Activated B cell treated with CpG ODN at 0.5 μM for 24 hours (primary cell): ENCODE results near the gene USP14. TPM values are rescaled to one million over a fixed set of nuclear protein-coding genes. Genes with fewer than 3 reads are reported as not detected.

Experiments
- ATAC-seq: fragments of 200-7000 bp; cut with Tn5 transposase; one replicate; pipeline ENCODE4 v1.10.0; 2021; ENCODE audit warnings: low read depth, mild to moderate bottlenecking, moderate library complexity
- CTCF ChIA-PET: fragments of 350-600 bp; sonication (Branson Sonifier 250); formaldehyde crosslinking; loops from one replicate; lab custom pipeline; 2021; ENCODE audit warnings: antibody characterized with exemption; lab: Charles Lee
- POLR2A ChIA-PET: fragments of 350-600 bp; sonication (Branson Sonifier 250); formaldehyde crosslinking; loops from one replicate; lab custom pipeline; 2021; ENCODE audit warnings: antibody characterized with exemption; lab: Charles Lee
- DNase-seq: peaks from one replicate; pipeline ENCODE4 v3.0.0; 2022
- H3K27ac Mint-ChIP-seq: one replicate; pipeline ENCODE4 v1.8.0; 2020; ENCODE audit warnings: mixed read lengths
- H3K27me3 Mint-ChIP-seq: one replicate; pipeline ENCODE4 v1.8.0; 2021; ENCODE audit warnings: mixed read lengths
- H3K36me3 Mint-ChIP-seq: one replicate; pipeline ENCODE4 v1.8.0; 2021; ENCODE audit warnings: low read depth, mixed read lengths
- H3K4me1 Mint-ChIP-seq: one replicate; pipeline ENCODE4 v1.8.0; 2021; ENCODE audit warnings: mixed read lengths
- H3K4me3 Mint-ChIP-seq: one replicate; pipeline ENCODE4 v1.8.0; 2020; ENCODE audit warnings: mild to moderate bottlenecking, mixed read lengths
- H3K9me3 Mint-ChIP-seq: one replicate; pipeline ENCODE4 v1.8.0; 2020; ENCODE audit warnings: mixed read lengths
- intact Hi-C: fragments of 100-400 bp; cut with micrococcal nuclease; formaldehyde crosslinking; loops from one replicate; pipeline ENCODE4 v1.15.1; 2024
- total RNA-seq: library from RNA; stranded (reverse); gene quantifications from 2 replicates; pipeline ENCODE4 v1.2.3, GENCODE V29; 2022
- TF ChIP-seq, protein P1 (sequence below): fragments of 200-600 bp; IDR thresholded peaks from one replicate; pipeline ENCODE4 v1.8.0; 2022; ENCODE audit warnings: antibody characterized with exemption, mild to moderate bottlenecking

Gene USP14
- total RNA-seq, 1 donor from 2014 or later, result 53.1 TPM

DNA sequence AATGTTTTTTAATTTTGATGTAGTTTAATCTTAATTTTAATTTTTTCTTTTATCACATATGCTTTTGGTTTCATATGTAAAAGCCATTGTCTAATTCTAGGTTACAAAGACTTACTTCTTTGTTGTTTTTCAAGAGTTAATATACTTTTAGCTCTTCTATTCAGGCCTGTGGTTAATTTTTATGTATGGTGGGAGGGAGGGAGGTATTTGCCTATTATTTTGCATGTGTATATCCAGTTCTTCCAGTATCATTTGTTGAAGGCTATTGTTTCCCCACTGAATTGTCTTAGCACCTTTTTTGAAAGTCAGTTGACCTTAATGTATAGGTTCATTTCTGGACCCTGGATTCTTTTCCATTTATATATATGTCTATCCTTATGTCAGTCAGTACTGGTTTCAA is 23.4 kb downstream of the USP14 start:
- Mint-ChIP-seq H3K4me3 (no peak overlapping the region), H3K4me1 (no peaks in the 10 kb centered on the region), H3K27me3 (no peaks in the 10 kb centered on the region), H3K27ac (no peak overlapping the region), H3K9me3 (no peaks in the 10 kb centered on the region), H3K36me3 (peaks cover 56% of the 10 kb centered on the region)
- no peak for DNase-seq
- intact Hi-C loops, result no loop called here
- ChIA-PET CTCF (no interaction called here), POLR2A (no interaction called here)
- no peak for ATAC-seq
- TF ChIP-seq, protein P1, sequence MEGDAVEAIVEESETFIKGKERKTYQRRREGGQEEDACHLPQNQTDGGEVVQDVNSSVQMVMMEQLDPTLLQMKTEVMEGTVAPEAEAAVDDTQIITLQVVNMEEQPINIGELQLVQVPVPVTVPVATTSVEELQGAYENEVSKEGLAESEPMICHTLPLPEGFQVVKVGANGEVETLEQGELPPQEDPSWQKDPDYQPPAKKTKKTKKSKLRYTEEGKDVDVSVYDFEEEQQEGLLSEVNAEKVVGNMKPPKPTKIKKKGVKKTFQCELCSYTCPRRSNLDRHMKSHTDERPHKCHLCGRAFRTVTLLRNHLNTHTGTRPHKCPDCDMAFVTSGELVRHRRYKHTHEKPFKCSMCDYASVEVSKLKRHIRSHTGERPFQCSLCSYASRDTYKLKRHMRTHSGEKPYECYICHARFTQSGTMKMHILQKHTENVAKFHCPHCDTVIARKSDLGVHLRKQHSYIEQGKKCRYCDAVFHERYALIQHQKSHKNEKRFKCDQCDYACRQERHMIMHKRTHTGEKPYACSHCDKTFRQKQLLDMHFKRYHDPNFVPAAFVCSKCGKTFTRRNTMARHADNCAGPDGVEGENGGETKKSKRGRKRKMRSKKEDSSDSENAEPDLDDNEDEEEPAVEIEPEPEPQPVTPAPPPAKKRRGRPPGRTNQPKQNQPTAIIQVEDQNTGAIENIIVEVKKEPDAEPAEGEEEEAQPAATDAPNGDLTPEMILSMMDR, result no peak

DNA sequence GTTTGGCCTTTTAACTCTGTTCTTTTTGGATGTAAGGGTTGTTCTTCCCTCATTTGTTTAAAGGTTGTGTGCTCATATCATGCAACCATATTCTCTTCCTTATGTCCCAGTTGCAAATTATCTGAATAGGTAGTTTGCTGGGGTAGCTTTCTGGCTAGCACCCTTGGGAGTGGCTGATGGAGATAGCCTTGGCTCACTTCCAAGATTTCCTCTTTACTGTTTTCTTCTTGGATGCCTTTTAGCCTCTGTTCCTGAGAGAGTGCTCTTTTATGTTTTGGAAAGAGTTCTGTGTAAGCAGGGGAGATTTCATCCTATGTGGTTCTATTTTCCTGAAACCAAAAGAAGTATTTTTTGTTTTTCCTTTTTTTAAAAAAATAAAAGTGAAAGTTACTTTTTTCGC is 25.4 kb downstream of the USP14 start:
- Mint-ChIP-seq H3K36me3 (peaks cover 57% of the 10 kb centered on the region), H3K27me3 (no peaks in the 10 kb centered on the region), H3K9me3 (no peaks in the 10 kb centered on the region), H3K4me3 (no peak overlapping the region), H3K4me1 (peaks cover 2% of the 10 kb centered on the region), H3K27ac (no peak overlapping the region)
- ATAC-seq, result no peak
- DNase-seq, result no peak
- intact Hi-C loops, result no loop called here
- ChIA-PET POLR2A (no interaction called here), CTCF (no interaction called here)
- TF ChIP-seq, protein P1, result no peak

DNA sequence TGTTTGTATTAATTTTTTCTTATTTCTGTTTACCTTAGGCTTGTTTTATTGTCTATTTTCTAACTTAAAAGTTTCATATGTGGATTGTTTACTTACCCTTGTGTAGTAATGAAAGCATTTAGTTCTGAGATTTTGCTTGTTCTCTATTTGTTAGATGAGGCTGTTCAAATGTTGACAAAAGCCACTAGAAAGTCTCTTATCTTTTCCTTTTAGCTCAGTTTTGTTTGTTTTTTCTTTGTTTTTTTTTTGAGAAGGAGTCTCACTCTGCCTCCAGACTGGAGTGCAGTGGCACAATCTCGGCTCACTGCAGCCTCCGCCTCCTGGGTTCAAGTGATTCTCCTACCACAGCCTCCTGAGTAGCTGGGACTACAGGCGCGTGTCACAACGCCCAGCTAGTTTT is 30.9 kb downstream of the USP14 start:
- no peaks in the 10 kb centered on the region for H3K27me3 Mint-ChIP-seq
- no peak overlapping the region for H3K4me3 Mint-ChIP-seq
- ATAC-seq, result no peak
- H3K27ac Mint-ChIP-seq, result no peak overlapping the region
- TF ChIP-seq, protein P1, result no peak
- no peak for DNase-seq
- intact Hi-C loops, result no loop called here
- H3K36me3 Mint-ChIP-seq, result peaks cover 42% of the 10 kb centered on the region
- ChIA-PET POLR2A (no interaction called here), CTCF (no interaction called here)
- peaks cover 2% of the 10 kb centered on the region for H3K4me1 Mint-ChIP-seq
- no peaks in the 10 kb centered on the region for H3K9me3 Mint-ChIP-seq

DNA sequence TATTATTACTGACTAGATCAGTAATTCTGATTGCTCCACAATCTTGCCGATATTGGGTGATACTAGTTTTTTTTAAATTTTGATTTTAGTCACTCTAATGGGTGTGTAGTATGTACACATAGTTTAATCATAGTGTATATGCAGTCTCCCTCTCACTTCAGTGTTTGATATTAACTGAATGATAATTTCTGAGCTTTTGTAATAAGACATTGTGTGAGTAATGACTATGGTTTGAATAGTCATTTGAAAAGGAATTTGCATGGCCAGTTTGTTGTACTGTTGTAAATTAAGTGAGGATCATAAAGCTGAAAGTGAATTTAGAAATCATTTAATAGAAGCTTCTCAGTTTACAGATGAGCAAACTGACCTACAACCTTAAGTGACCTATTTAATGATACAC is 33.4 kb downstream of the USP14 start:
- H3K4me1 Mint-ChIP-seq, result peaks cover 2% of the 10 kb centered on the region
- DNase-seq (no peak), ATAC-seq (no peak)
- no peak overlapping the region for H3K4me3 Mint-ChIP-seq
- no peaks in the 10 kb centered on the region for H3K27me3 Mint-ChIP-seq
- no peaks in the 10 kb centered on the region for H3K9me3 Mint-ChIP-seq
- CTCF ChIA-PET, result no interaction called here
- no peak overlapping the region for H3K27ac Mint-ChIP-seq
- TF ChIP-seq, protein P1, result no peak
- POLR2A ChIA-PET, result no interaction called here
- H3K36me3 Mint-ChIP-seq, result peaks cover 46% of the 10 kb centered on the region
- intact Hi-C loops, result no loop called here

DNA sequence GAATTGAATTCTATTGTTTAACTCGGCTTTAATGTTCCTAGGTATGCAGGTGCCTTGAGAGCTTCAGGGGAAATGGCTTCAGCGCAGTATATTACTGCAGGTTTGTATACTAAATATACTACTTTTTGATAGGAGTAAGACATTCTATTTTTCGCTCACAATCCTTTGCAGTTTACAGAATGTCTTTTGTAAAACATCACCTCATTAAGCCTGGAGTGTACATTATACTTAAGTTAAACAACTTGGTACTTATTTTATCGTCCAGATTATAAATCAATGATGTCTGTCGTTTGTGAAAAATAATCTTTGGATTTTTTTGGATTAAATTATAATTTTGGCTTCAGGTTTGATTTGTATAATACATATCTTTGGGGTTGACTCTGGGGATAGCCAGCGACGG is 34.4 kb downstream of the USP14 start:
- CTCF ChIA-PET, result no interaction called here
- no peaks in the 10 kb centered on the region for H3K27me3 Mint-ChIP-seq

More for the DNA sequence above, 34.4 kb downstream of the USP14 start:
- Mint-ChIP-seq H3K4me3 (no peak overlapping the region), H3K36me3 (peaks cover 49% of the 10 kb centered on the region), H3K4me1 (peaks cover 2% of the 10 kb centered on the region), H3K27ac (no peak overlapping the region), H3K9me3 (no peaks in the 10 kb centered on the region)
- POLR2A ChIA-PET, result no interaction called here
- ATAC-seq (no peak), DNase-seq (no peak)
- intact Hi-C loops, result no loop called here
- TF ChIP-seq, protein P1, result no peak
